IMR-90 (cell line): ENCODE data around the gene CYP19A1. TPM values are rescaled to one million over a fixed set of nuclear protein-coding genes. Genes with fewer than 3 reads are reported as not detected.

ENCODE experiments used
- ATAC-seq: fragments of 200-7000 bp; cut with Tn5 transposase; 2 replicates; pipeline ENCODE4 v1.9.1; 2020; ENCODE audit warnings: low read depth, mild to moderate bottlenecking, moderate library complexity
- BruUV-seq: library from RNA; stranded (reverse); fragments of 400-500 nt; replicated peaks from 2 replicates; lab custom pipeline; 2021; lab: Mats Ljungman, UMichigan
- CTCF ChIA-PET: fragments of 300-600 bp; formaldehyde crosslinking; extraction: SDS; loops from one replicate; lab custom pipeline; 2021; ENCODE audit warnings: antibody characterized with exemption; lab: Yijun Ruan, JAX
- POLR2A ChIA-PET: fragments of 300-600 bp; sonication (Branson Sonifier 250); formaldehyde crosslinking; loops from one replicate; lab custom pipeline; 2022; ENCODE audit warnings: antibody characterized with exemption; ENCODE audit not compliant: unreplicated experiment; lab: Charles Lee
- DNase-seq: peaks from one replicate; pipeline ENCODE4 v3.0.0; 2013
- H2AFZ ChIP-seq: replicated peaks from 2 replicates; pipeline ENCODE3; 2013; ENCODE audit warnings: low read length, mild to moderate bottlenecking; ENCODE audit not compliant: poor library complexity
- H2AK5ac ChIP-seq: 2 replicates; pipeline ENCODE4 v1.6.1; 2013; ENCODE audit warnings: low read depth, low read length, inconsistent platforms
- H2AK9ac ChIP-seq: replicated peaks from 2 replicates; pipeline ENCODE3; 2013; ENCODE audit warnings: mild to moderate bottlenecking, low read depth, low read length, moderate library complexity; ENCODE audit not compliant: poor library complexity
- H2BK120ac ChIP-seq: 2 replicates; pipeline ENCODE4 v1.6.1; 2013; ENCODE audit warnings: low read depth, low read length, inconsistent platforms
- H2BK15ac ChIP-seq: 3 replicates; pipeline ENCODE4 v1.6.1; 2013; ENCODE audit warnings: low read depth, low read length, inconsistent platforms
- H2BK20ac ChIP-seq: 2 replicates; pipeline ENCODE4 v1.6.1; 2013; ENCODE audit warnings: low read depth, mild to moderate bottlenecking, inconsistent platforms, low read length, moderate library complexity
- H2BK5ac ChIP-seq: 2 replicates; pipeline ENCODE4 v1.6.1; 2013; ENCODE audit warnings: mild to moderate bottlenecking, low read depth, low read length, inconsistent platforms; ENCODE audit not compliant: poor library complexity, severe bottlenecking
- H3K14ac ChIP-seq: replicated peaks from 2 replicates; pipeline ENCODE4 v1.6.1; 2013; ENCODE audit warnings: low read depth, low read length, inconsistent platforms
- H3K18ac ChIP-seq: 2 replicates; pipeline ENCODE4 v1.6.1; 2013; ENCODE audit warnings: low read depth, low read length, control low read depth
- H3K23ac ChIP-seq: 2 replicates; pipeline ENCODE4 v1.6.1; 2013; ENCODE audit warnings: low read depth, low read length, inconsistent platforms
- H3K27ac ChIP-seq: 2 replicates; pipeline ENCODE4 v1.5.1; 2013; ENCODE audit warnings: mild to moderate bottlenecking, control low read depth, low read length; ENCODE audit not compliant: insufficient read depth
- H3K27me3 ChIP-seq: 2 replicates; pipeline ENCODE4 v1.6.1; 2013; ENCODE audit warnings: low read length; ENCODE audit not compliant: control insufficient read depth, insufficient read depth
- H3K36me3 ChIP-seq: 2 replicates; pipeline ENCODE4 v1.6.1; 2013; ENCODE audit warnings: low read length, mixed read lengths; ENCODE audit not compliant: control insufficient read depth, insufficient read depth
- H3K4ac ChIP-seq: 2 replicates; pipeline ENCODE4 v1.6.1; 2013; ENCODE audit warnings: low read depth, low read length, inconsistent platforms
- H3K4me1 ChIP-seq: 2 replicates; pipeline ENCODE4 v1.6.1; 2013; ENCODE audit warnings: low read length, mixed read lengths; ENCODE audit not compliant: control insufficient read depth, insufficient read depth
- H3K4me2 ChIP-seq: 2 replicates; pipeline ENCODE4 v1.6.1; 2013; ENCODE audit warnings: low read depth, mild to moderate bottlenecking, control low read depth, low read length, moderate library complexity
- H3K4me3 ChIP-seq: 2 replicates; pipeline ENCODE4 v1.5.1; 2013; ENCODE audit warnings: low read depth, mild to moderate bottlenecking, control low read depth, low read length, moderate library complexity; ENCODE audit not compliant: insufficient read depth
- H3K56ac ChIP-seq: 2 replicates; pipeline ENCODE4 v1.6.1; 2013; ENCODE audit warnings: low read length, inconsistent platforms; ENCODE audit not compliant: insufficient read depth; ENCODE audit errors: extremely low read depth
- H3K79me1 ChIP-seq, 2 experiments: 2 replicates each; pipeline ENCODE4 v1.6.1; 2013; ENCODE audit warnings: low read length in 2 of 2, inconsistent platforms in 1 of 2, low read depth in 1 of 2
- H3K9ac ChIP-seq: 2 replicates; pipeline ENCODE4 v1.6.1; 2013; ENCODE audit warnings: low read depth, low read length, control low read depth
- H3K9me1 ChIP-seq: 2 replicates; pipeline ENCODE4 v1.6.1; 2013; ENCODE audit warnings: low read length, inconsistent platforms; ENCODE audit not compliant: insufficient read depth
- H3K9me3 ChIP-seq: 2 replicates; pipeline ENCODE4 v1.6.1; 2013; ENCODE audit warnings: low read length; ENCODE audit not compliant: control insufficient read depth, insufficient read depth
- H4K20me1 ChIP-seq: 2 replicates; pipeline ENCODE4 v1.6.1; 2013; ENCODE audit warnings: low read length, inconsistent platforms; ENCODE audit not compliant: insufficient read depth
- H4K5ac ChIP-seq: 2 replicates; pipeline ENCODE4 v1.6.1; 2013; ENCODE audit warnings: mild to moderate bottlenecking, low read depth, low read length, control low read depth
- H4K8ac ChIP-seq, 2 experiments: 2 replicates each; pipeline ENCODE4 v1.6.1; 2013; ENCODE audit warnings: low read depth in 2 of 2, low read length in 2 of 2, control low read depth in 1 of 2, inconsistent platforms in 1 of 2
- H4K91ac ChIP-seq: 2 replicates; pipeline ENCODE4 v1.6.1; 2013; ENCODE audit warnings: low read depth, low read length, inconsistent platforms; ENCODE audit not compliant: insufficient read depth
- BHLHE40 ChIP-seq: fragments of 150-350 bp; IDR thresholded peaks from 2 replicates; pipeline ENCODE4 v1.6.1; 2016; ENCODE audit warnings: mild to moderate bottlenecking, low read depth, low read length
- CEBPB ChIP-seq: IDR thresholded peaks from 2 replicates; pipeline ENCODE4 v1.6.1; 2012; ENCODE audit warnings: low read depth, low read length, improper control_type of control experiment
- CHD1 ChIP-seq: IDR thresholded peaks from 2 replicates; pipeline ENCODE4 v1.6.1; 2012; ENCODE audit warnings: low read depth, low read length, improper control_type of control experiment
- CTCF ChIP-seq: conservative IDR thresholded peaks from 2 replicates; pipeline ENCODE4 v1.5.1; 2012; ENCODE audit warnings: mild to moderate bottlenecking, low read depth, low read length, improper control_type of control experiment
- ELK1 ChIP-seq: fragments of 150-350 bp; IDR thresholded peaks from 2 replicates; pipeline ENCODE4 v1.6.1; 2016; ENCODE audit warnings: low read depth, mild to moderate bottlenecking, low read length, moderate library complexity, borderline replicate concordance
- FOS ChIP-seq: fragments of 150-350 bp; IDR thresholded peaks from 2 replicates; pipeline ENCODE4 v1.6.1; 2016; ENCODE audit warnings: low read depth, low read length
- MAFK ChIP-seq: IDR thresholded peaks from 2 replicates; pipeline ENCODE4 v1.6.1; 2012; ENCODE audit warnings: low read depth, low read length, improper control_type of control experiment
- MAZ ChIP-seq: IDR thresholded peaks from 2 replicates; pipeline ENCODE4 v1.6.1; 2012; ENCODE audit warnings: low read depth, mild to moderate bottlenecking, low read length, improper control_type of control experiment, moderate library complexity, borderline replicate concordance
- MXI1 ChIP-seq: IDR thresholded peaks from 2 replicates; pipeline ENCODE4 v1.6.1; 2012; ENCODE audit warnings: low read depth, mild to moderate bottlenecking, low read length, moderate library complexity, borderline replicate concordance
- NFE2L2 ChIP-seq: fragments of 150-350 bp; IDR thresholded peaks from 2 replicates; pipeline ENCODE4 v1.6.1; 2016; ENCODE audit warnings: low read depth, mild to moderate bottlenecking, low read length
- POLR2A ChIP-seq: IDR thresholded peaks from 2 replicates; pipeline ENCODE4 v1.6.1; 2012; ENCODE audit warnings: mild to moderate bottlenecking, low read depth, low read length
- RAD21 ChIP-seq: IDR thresholded peaks from 2 replicates; pipeline ENCODE4 v1.6.1; 2012; ENCODE audit warnings: low read length, improper control_type of control experiment
- RCOR1 ChIP-seq: IDR thresholded peaks from 2 replicates; pipeline ENCODE4 v1.6.1; 2012; ENCODE audit warnings: mild to moderate bottlenecking, low read length, improper control_type of control experiment; ENCODE audit not compliant: insufficient replicate concordance
- RFX5 ChIP-seq: IDR thresholded peaks from 2 replicates; pipeline ENCODE4 v1.8.0; 2012; ENCODE audit warnings: low read depth, mild to moderate bottlenecking, low read length, moderate library complexity
- SMC3 ChIP-seq: fragments of 150-350 bp; IDR thresholded peaks from 2 replicates; pipeline ENCODE4 v1.6.1; 2016; ENCODE audit warnings: low read depth, mild to moderate bottlenecking, antibody characterized with exemption, low read length, moderate library complexity
- USF2 ChIP-seq: fragments of 150-350 bp; IDR thresholded peaks from 2 replicates; pipeline ENCODE4 v1.6.1; 2017; ENCODE audit warnings: mild to moderate bottlenecking, antibody characterized with exemption, low read length, low read depth
- WGBS, 2 experiments: methylation state at CpG; one replicate each; pipeline versions ENCODE4 v1.1.5 to v1.1.7; 2013; ENCODE audit warnings: missing lambda C conversion rate in 2 of 2; ENCODE audit not compliant: insufficient read length in 1 of 2; ENCODE audit errors: extremely low coverage in 2 of 2; 5-methylcytosine and 5-hydroxymethylcytosine counted together
- dilution Hi-C: fragments of 300-500 bp; cut with HindIII; formaldehyde crosslinking; loops from one replicate; pipeline ENCODE4 v1.14.3; 2018; ENCODE audit warnings: low sequenced_read_pairs; ENCODE audit not compliant: unreplicated experiment
- in situ Hi-C: fragments of 300-500 bp; cut with MboI; formaldehyde crosslinking; loops from 3 replicates; pipeline ENCODE4 v1.14.3; 2019; ENCODE audit warnings: low sequenced_read_pairs, inconsistent platforms, mixed read lengths
- intact Hi-C: fragments of 100-400 bp; cut with micrococcal nuclease; formaldehyde crosslinking; loops from 2 replicates; pipeline ENCODE4 v1.10.0; 2022
- polyA plus RNA-seq, 3 experiments: library from polyadenylated mRNA; depleted of rRNA; stranded (reverse); fragments of >200 nt; gene quantifications; 2 replicates each; pipeline ENCODE4 v1.2.3, GENCODE V29; 2012; ENCODE audit warnings: low replicate concordance in 1 of 3
- total RNA-seq: library from RNA; depleted of rRNA; stranded (reverse); fragments of >200 nt; gene quantifications from 2 replicates; pipeline ENCODE4 v1.2.3, GENCODE V29; 2012

Gene CYP19A1
- total and polyA plus RNA-seq, 2 of the 4 experiments (the other 2 are of a cell fraction) = not detected

- no peak overlapping the region for H3K14ac ChIP-seq
- H3K23ac ChIP-seq = no peak overlapping the region
- H4K20me1 ChIP-seq = no peaks in the 10 kb centered on the region
- no peak overlapping the region for H2AK9ac ChIP-seq
- no peaks in the 10 kb centered on the region for H3K36me3 ChIP-seq
- ChIA-PET POLR2A (no interaction called here), CTCF (no interaction called here)
- no peak overlapping the region for H4K91ac ChIP-seq
- H3K9me3 ChIP-seq = no peaks in the 10 kb centered on the region
- BruUV-seq = no TSS peak
- no peak overlapping the region for H3K4ac ChIP-seq
- no peak overlapping the region for H4K5ac ChIP-seq
- no peaks in the 10 kb centered on the region for H3K79me1 ChIP-seq
- no peak overlapping the region for H3K9ac ChIP-seq
- whole genome bisulfite sequencing, 2 experiments = no CpG with 5 or more reads among the region's 2 CpGs
- intact Hi-C loops = no loop called here
- no peak overlapping the region for H3K18ac ChIP-seq
- dilution Hi-C loops = no loop called here
- no peak overlapping the region for H2BK5ac ChIP-seq
- H3K27ac ChIP-seq = no peak overlapping the region
- H3K56ac ChIP-seq = no peak overlapping the region
- H3K9me1 ChIP-seq = no peaks in the 10 kb centered on the region
- no peak overlapping the region for H4K8ac ChIP-seq
- H2BK15ac ChIP-seq = no peak overlapping the region
- no peak overlapping the region for H2BK120ac ChIP-seq
- H2AK5ac ChIP-seq = no peak overlapping the region
- H3K4me3 ChIP-seq = no peak overlapping the region
- H2AFZ ChIP-seq = no peak overlapping the region
- no peaks in the 10 kb centered on the region; the same call in 1 of the 2 replicates for H3K4me1 ChIP-seq
- DNase-seq (no peak), ATAC-seq (no peak)
- H2BK20ac ChIP-seq = no peak overlapping the region
- TF ChIP-seq USF2 (no peak), POLR2A (no peak), CTCF (no peak), RAD21 (no peak), CHD1 (no peak), MXI1 (no peak), SMC3 (no peak), CEBPB (no peak), FOS (no peak), ELK1 (no peak), RCOR1 (no peak), RFX5 (no peak), MAFK (no peak), MAZ (no peak), NFE2L2 (no peak), BHLHE40 (no peak)
- H3K4me2 ChIP-seq = no peak overlapping the region; the same call in 1 of the 2 replicates
- H3K27me3 ChIP-seq = peaks cover 21% of the 10 kb centered on the region
- in situ Hi-C loops = no loop called here
Observed at GRCh38 chr15:51334011-51334451, 4.4 kb downstream of the CYP19A1 start.
